ENCODE results near the gene TBC1D22A.

DNA sequence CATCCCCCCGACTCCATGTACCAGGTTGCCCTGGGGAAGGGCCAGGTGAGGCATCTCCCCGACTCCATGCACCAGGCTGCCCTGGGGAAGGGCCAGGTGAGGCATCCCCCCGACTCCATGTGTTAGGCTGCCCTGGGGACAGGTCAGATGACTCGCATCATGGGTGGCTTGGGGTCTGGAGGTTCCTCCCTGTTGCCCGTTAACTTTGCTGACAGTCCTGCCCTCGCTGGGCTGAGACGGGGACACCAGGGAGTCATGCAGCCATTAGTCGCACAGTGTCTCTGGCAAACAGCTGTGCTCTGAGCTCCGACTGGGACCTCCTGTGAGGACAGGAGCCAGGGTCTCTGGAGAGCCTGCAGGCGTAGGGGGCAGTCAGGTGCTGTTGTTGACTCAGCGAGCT, 336.1 kb downstream of the TBC1D22A start:
- TF ChIP-seq, protein P1, sequence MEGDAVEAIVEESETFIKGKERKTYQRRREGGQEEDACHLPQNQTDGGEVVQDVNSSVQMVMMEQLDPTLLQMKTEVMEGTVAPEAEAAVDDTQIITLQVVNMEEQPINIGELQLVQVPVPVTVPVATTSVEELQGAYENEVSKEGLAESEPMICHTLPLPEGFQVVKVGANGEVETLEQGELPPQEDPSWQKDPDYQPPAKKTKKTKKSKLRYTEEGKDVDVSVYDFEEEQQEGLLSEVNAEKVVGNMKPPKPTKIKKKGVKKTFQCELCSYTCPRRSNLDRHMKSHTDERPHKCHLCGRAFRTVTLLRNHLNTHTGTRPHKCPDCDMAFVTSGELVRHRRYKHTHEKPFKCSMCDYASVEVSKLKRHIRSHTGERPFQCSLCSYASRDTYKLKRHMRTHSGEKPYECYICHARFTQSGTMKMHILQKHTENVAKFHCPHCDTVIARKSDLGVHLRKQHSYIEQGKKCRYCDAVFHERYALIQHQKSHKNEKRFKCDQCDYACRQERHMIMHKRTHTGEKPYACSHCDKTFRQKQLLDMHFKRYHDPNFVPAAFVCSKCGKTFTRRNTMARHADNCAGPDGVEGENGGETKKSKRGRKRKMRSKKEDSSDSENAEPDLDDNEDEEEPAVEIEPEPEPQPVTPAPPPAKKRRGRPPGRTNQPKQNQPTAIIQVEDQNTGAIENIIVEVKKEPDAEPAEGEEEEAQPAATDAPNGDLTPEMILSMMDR (IDR thresholded peaks at IDR 0.05; ENCODE audit: insufficient read depth, low read depth, low read length): no peak
- no peak for TF ChIP-seq EZH2 (IDR thresholded peaks at IDR 0.05; ENCODE audit: insufficient read depth, low read length)

All from astrocyte (in vitro differentiated cells and primary cell).